GM18858 (cell line): ENCODE measurements around the gene ST7.
"Not testable (repeated sequence)": the region's sequence is repeated elsewhere in the genome, so short reads cannot be mapped to it uniquely, and the experiment has no call there.

Experiments used
- ATAC-seq: cut with Tn5 transposase; IDR thresholded peaks from one replicate; pipeline ENCODE4 v1.9.1; 2021; ENCODE audit not compliant: unreplicated experiment

Gene ST7

GRCh38 chr7:116950889-116951351 lies 2.4 kb upstream of the ST7 start:
- no peak for ATAC-seq

- ATAC-seq: no peak
Measured at GRCh38 chr7:116951366-116952292, 1.7 kb upstream of the ST7 start.

GRCh38 chr7:116952635-116953371 lies 498 bp upstream of the ST7 start:
- peak; percentile 3 for ATAC-seq

GRCh38 chr7:116953906-116954838 lies 871 bp downstream of the ST7 start:
- peak; percentile 12 for ATAC-seq

GRCh38 chr7:116955340-116955739 lies 2.0 kb downstream of the ST7 start:
- no peak for ATAC-seq

- ATAC-seq: peak; percentile 81
Measured at GRCh38 chr7:116955801-116956476, 2.6 kb downstream of the ST7 start.

- no peak for ATAC-seq
Measured at GRCh38 chr7:116956477-116956804, 3.1 kb downstream of the ST7 start.

GRCh38 chr7:116957874-116958273 lies 4.6 kb downstream of the ST7 start:
- ATAC-seq: peak; percentile 40

- not testable (repeated sequence) for ATAC-seq
Measured at GRCh38 chr7:116961966-116962673, 8.8 kb downstream of the ST7 start.

- ATAC-seq: no peak
Measured at GRCh38 chr7:116963234-116963633, 9.9 kb downstream of the ST7 start.

- ATAC-seq: no peak
Measured at GRCh38 chr7:116966601-116967000, 13.3 kb downstream of the ST7 start.

GRCh38 chr7:116967254-116967922 lies 14.1 kb downstream of the ST7 start:
- no peak for ATAC-seq

GRCh38 chr7:116967983-116968382 lies 14.7 kb downstream of the ST7 start:
- no peak for ATAC-seq

- ATAC-seq: no peak
Measured at GRCh38 chr7:116968631-116969030, 15.3 kb downstream of the ST7 start.

GRCh38 chr7:116969371-116969902 lies 16.1 kb downstream of the ST7 start:
- ATAC-seq: no peak

- peak; percentile 72 for ATAC-seq
Measured at GRCh38 chr7:116970238-116970910, 17.1 kb downstream of the ST7 start.

GRCh38 chr7:116971153-116971552 lies 17.9 kb downstream of the ST7 start:
- ATAC-seq: not testable (repeated sequence)

GRCh38 chr7:116971869-116972268 lies 18.6 kb downstream of the ST7 start:
- ATAC-seq: no peak
